Panc1 (cell line): ENCODE results near the gene TULP3. TPM values are rescaled to one million over a fixed set of nuclear protein-coding genes. Genes with fewer than 3 reads are reported as not detected.
A peak's percentile ranks its signal among the peaks of the same experiment; 100 is the strongest.

Experiments
- ATAC-seq: fragments of 200-7000 bp; cut with Tn5 transposase; 2 replicates; pipeline ENCODE4 v1.9.1; 2020; ENCODE audit warnings: mild to moderate bottlenecking, moderate library complexity
- BruUV-seq: library from RNA; stranded (reverse); fragments of 400-500 nt; replicated peaks from 2 replicates; lab custom pipeline; 2021; lab: Mats Ljungman, UMichigan
- CTCF ChIA-PET: fragments of 300-600 bp; sonication (Branson Sonifier 250); formaldehyde crosslinking; loops from one replicate; lab custom pipeline; 2022; ENCODE audit warnings: antibody characterized with exemption; lab: Charles Lee
- POLR2A ChIA-PET: fragments of 300-600 bp; sonication (Branson Sonifier 250); formaldehyde crosslinking; loops from one replicate; lab custom pipeline; 2022; ENCODE audit warnings: antibody characterized with exemption; lab: Charles Lee
- DNase-seq: peaks from one replicate; pipeline ENCODE4 v3.0.0-alpha.2; 2010; ENCODE audit warnings: low read depth, low spot score
- H3K27ac ChIP-seq: 2 replicates; pipeline ENCODE4 v1.5.1; 2011; ENCODE audit warnings: mild to moderate bottlenecking, low read length, inconsistent platforms
- H3K27me3 ChIP-seq: fragments of 200-500 bp; sonication (Bioruptor generic); 2 replicates; pipeline ENCODE4 v1.6.0; 2014; ENCODE audit warnings: low read length, inconsistent platforms; ENCODE audit not compliant: control insufficient read depth, insufficient read depth
- H3K36me3 ChIP-seq: fragments of 200-500 bp; sonication (Bioruptor generic); 2 replicates; pipeline ENCODE4 v1.5.1; 2014; ENCODE audit warnings: inconsistent platforms, mild to moderate bottlenecking, low read length, moderate library complexity; ENCODE audit not compliant: control insufficient read depth, insufficient read depth
- H3K4me1 ChIP-seq: 2 replicates; pipeline ENCODE4 v1.5.1; 2011; ENCODE audit warnings: inconsistent platforms, mild to moderate bottlenecking, low read length, moderate library complexity; ENCODE audit not compliant: control insufficient read depth, insufficient read depth
- H3K4me3 ChIP-seq, 2 experiments: 2 replicates each; pipeline ENCODE4 v1.5.1; 2011 to 2012; ENCODE audit warnings: low read depth in 2 of 2, low read length in 2 of 2, mild to moderate bottlenecking in 2 of 2, inconsistent platforms in 1 of 2, moderate library complexity in 1 of 2
- H3K9me3 ChIP-seq: fragments of 200-500 bp; sonication (Bioruptor generic); 2 replicates; pipeline ENCODE4 v1.5.1; 2014; ENCODE audit warnings: low read depth, mild to moderate bottlenecking, inconsistent platforms, low read length, moderate library complexity; ENCODE audit not compliant: control insufficient read depth, insufficient read depth
- CTCF ChIP-seq: fragments of 450-650 bp; IDR thresholded peaks from 2 replicates; pipeline ENCODE4 v1.5.1; 2017; ENCODE audit warnings: mild to moderate bottlenecking
- POLR2AphosphoS5 ChIP-seq: IDR thresholded peaks from 2 replicates; pipeline ENCODE4 v1.6.1; 2012; ENCODE audit warnings: mild to moderate bottlenecking, low read depth, low read length, moderate library complexity
- REST ChIP-seq, 2 experiments: IDR thresholded peaks; 2 replicates each; pipeline ENCODE4 v1.6.1; 2011 to 2012; ENCODE audit warnings: low read depth in 2 of 2, control low read depth in 1 of 2, low read length in 1 of 2, mild to moderate bottlenecking in 1 of 2, moderate library complexity in 1 of 2; ENCODE audit not compliant: insufficient read depth in 1 of 2
- SIN3A ChIP-seq: IDR thresholded peaks from 2 replicates; pipeline ENCODE4 v1.6.1; 2012; ENCODE audit warnings: low read depth, mild to moderate bottlenecking, low read length, moderate library complexity, borderline replicate concordance; ENCODE audit not compliant: insufficient read depth
- TCF7L2 ChIP-seq: IDR thresholded peaks from 2 replicates; pipeline ENCODE4 v1.6.1; 2011; ENCODE audit warnings: mild to moderate bottlenecking, low read depth, low read length, inconsistent platforms
- in situ Hi-C: cut with HindIII; loops from 2 replicates; pipeline ENCODE4 v1.10.0; 2016; ENCODE audit warnings: low sequenced_read_pairs, low pct_unique_long_range_greater_than_20kb
- intact Hi-C: fragments of 100-400 bp; cut with micrococcal nuclease; formaldehyde crosslinking; loops from one replicate; pipeline ENCODE4 v1.10.0; 2022; ENCODE audit not compliant: unreplicated experiment
- total RNA-seq: library from RNA; stranded (reverse); gene quantifications from one replicate; pipeline ENCODE4 v1.2.1, GENCODE V29; 2021; ENCODE audit not compliant: unreplicated experiment

TULP3 gene
- total RNA-seq, 1 experiment from 2014 or later, result 29.3 TPM

GRCh38 chr12:2892246-2892645 lies 1.6 kb downstream of the TULP3 start:
- Histone ChIP-seq H3K36me3 (no peaks in the 10 kb centered on the region; the same call in 1 of the 2 replicates), H3K4me3 (peak overlapping the region; percentile 87; a peak in 3 of 4 replicates), H3K27ac (peak overlapping the region; percentile 86), H3K27me3 (no peaks in the 10 kb centered on the region), H3K9me3 (no peaks in the 10 kb centered on the region), H3K4me1 (peaks cover 6% of the 10 kb centered on the region)
- no peak for TF ChIP-seq REST (IDR thresholded peaks at IDR 0.05; ENCODE audit: insufficient read depth in 1 of 2, low read depth in 2 of 2, low read length in 1 of 2)
- no peak for TF ChIP-seq POLR2AphosphoS5
- no peak for TF ChIP-seq CTCF
- no peak for TF ChIP-seq SIN3A
- no peak for TF ChIP-seq TCF7L2
- intact Hi-C loops (no loop called here), in situ Hi-C loops (no loop called here)
- ChIA-PET POLR2A (no interaction called here), CTCF (interaction anchor here (0.6 kb wide), 2 partner anchors 39 to 319 kb away, joined by 4 to 12 read pairs; no protein-coding TSS in a partner anchor)
- ATAC-seq (no peak), DNase-seq (no peak)
- no TSS peak for BruUV-seq

- DNase-seq (no peak), ATAC-seq (no peak)
- ChIA-PET POLR2A (no interaction called here), CTCF (interaction anchor here (0.6 kb wide), 1 partner anchor 39 kb away, joined by 4 read pairs; no protein-coding TSS in a partner anchor)
- Histone ChIP-seq H3K36me3 (no peaks in the 10 kb centered on the region; the same call in 1 of the 2 replicates), H3K4me3 (0 out of 4 replicates have a peak overlapping the region, but pooled peaks of 1 of the 2 experiments have one; percentile 4), H3K4me1 (peaks cover 6% of the 10 kb centered on the region), H3K9me3 (no peaks in the 10 kb centered on the region), H3K27ac (no peak overlapping the region), H3K27me3 (no peaks in the 10 kb centered on the region)
- TF ChIP-seq SIN3A, result no peak
- TF ChIP-seq TCF7L2, result peak; percentile 81
- no TSS peak for BruUV-seq
- intact Hi-C loops, result no loop called here
- in situ Hi-C loops, result no loop called here
Observed at GRCh38 chr12:2893007-2893406, 2.3 kb downstream of the TULP3 start.

- no peak overlapping the region for H3K27ac ChIP-seq
- H3K4me3 ChIP-seq, result no peak overlapping the region
- in situ Hi-C loops (no loop called here), intact Hi-C loops (no loop called here)
- no peaks in the 10 kb centered on the region for H3K9me3 ChIP-seq
- H3K36me3 ChIP-seq, result no peaks in the 10 kb centered on the region; the same call in 1 of the 2 replicates
- BruUV-seq, result TSS peak; percentile 10
- H3K27me3 ChIP-seq, result no peaks in the 10 kb centered on the region
- ChIA-PET POLR2A (no interaction called here), CTCF (interaction anchor here (0.6 kb wide), 1 partner anchor 178 kb away, joined by 8 read pairs; no protein-coding TSS in a partner anchor)
- no peak for TF ChIP-seq REST (IDR thresholded peaks at IDR 0.05; ENCODE audit: insufficient read depth in 1 of 2, low read depth in 2 of 2, low read length in 1 of 2)
- TF ChIP-seq TCF7L2, result no peak
- no peak for TF ChIP-seq CTCF
- TF ChIP-seq SIN3A, result no peak
- TF ChIP-seq POLR2AphosphoS5, result no peak
- ATAC-seq (no peak), DNase-seq (no peak)
- peaks cover 6% of the 10 kb centered on the region; the same call in 1 of the 2 replicates for H3K4me1 ChIP-seq
Observed at GRCh38 chr12:2895051-2895451, 4.4 kb downstream of the TULP3 start.
